A549 treated with AZD9567 at 1 μM for 4 hours (cell line): ENCODE results near the gene MFAP5. TPM values are rescaled to one million over a fixed set of nuclear protein-coding genes. Genes with fewer than 3 reads are reported as not detected.

Source experiments
- total RNA-seq: library from RNA; stranded (reverse); fragments of 200-300 nt; extraction: Qiagen RNA extraction; gene quantifications from 5 replicates; pipeline ENCODE4 v1.2.3, GENCODE V29; 2022; ENCODE audit not compliant: insufficient read depth

MFAP5 gene
- 0.03 to 0.32 TPM (median 0.14 TPM) in 4 of 5 replicates, not detected in the other for total RNA-seq

GRCh38 chr12:8662593-8662992 is at the start of gene MFAP5:
MFAP5 (minus strand) TSS chr12:8662826; CDS start chr12:8662104, 722 bp downstream.

GRCh38 chr12:8697476-8698131 is 35.0 kb upstream of the MFAP5 start, which contains the start of gene RIMKLB:
RIMKLB (plus strand) TSS chr12:8697991; CDS start chr12:8713867, 15,876 bp downstream.

GRCh38 chr12:8612629-8613028 is 50.0 kb downstream of the MFAP5 start, which contains the start of gene AICDA:
AICDA (minus strand) TSS chr12:8612859; CDS start chr12:8612767, 92 bp downstream.

Other genes with a start within 250 kb of the MFAP5 start
- gene CLEC6A, start 206.9 kb downstream of the MFAP5 start, total RNA-seq, result not detected in 5 replicates
- not detected in 5 replicates for gene CLEC4D, start 149.3 kb downstream of the MFAP5 start, total RNA-seq
- gene CLEC4E, start 121.9 kb downstream of the MFAP5 start, total RNA-seq, result 0.22 to 0.80 TPM (median 0.40 TPM) in 4 of 5 replicates, not detected in the other
- 0.07 to 0.16 TPM (median 0.14 TPM) in 4 of 5 replicates, not detected in the other for gene AICDA, start 50.0 kb downstream of the MFAP5 start, total RNA-seq
- gene RIMKLB, start 35.2 kb upstream of the MFAP5 start, total RNA-seq, result 16.7 to 19.5 TPM (median 17.4 TPM) in 5 replicates
- gene A2ML1, start 159.8 kb upstream of the MFAP5 start, total RNA-seq, result not detected in 5 replicates